CD4-positive, alpha-beta T cell treated with Interleukin-17A for 4 hours (primary cell): ENCODE results near the gene GALNT11.

Experiments
- DNase-seq: peaks from one replicate; pipeline ENCODE4 v3.0.0-alpha.2; 2020; ENCODE audit warnings: mixed read lengths

GALNT11 gene

DNA sequence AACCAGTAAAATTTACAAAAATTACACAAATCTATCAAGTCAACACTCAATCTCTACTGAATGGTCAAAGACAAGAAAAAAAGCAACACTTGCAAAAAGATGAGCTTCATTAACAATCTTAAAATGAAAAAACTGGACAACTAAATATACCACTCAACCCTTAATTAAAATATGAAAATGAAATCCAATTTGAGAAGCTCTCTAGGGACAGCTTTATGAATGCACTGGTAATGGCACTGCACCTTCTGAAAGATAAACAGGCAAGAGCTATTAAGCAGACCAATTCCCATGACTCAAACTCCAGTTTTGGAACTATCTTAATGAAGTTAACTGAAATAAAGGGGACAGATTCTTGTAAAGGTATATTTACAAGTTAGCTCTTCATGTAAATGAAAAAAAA lies 135.7 kb downstream of the GALNT11 start:
- no peak for DNase-seq

DNA sequence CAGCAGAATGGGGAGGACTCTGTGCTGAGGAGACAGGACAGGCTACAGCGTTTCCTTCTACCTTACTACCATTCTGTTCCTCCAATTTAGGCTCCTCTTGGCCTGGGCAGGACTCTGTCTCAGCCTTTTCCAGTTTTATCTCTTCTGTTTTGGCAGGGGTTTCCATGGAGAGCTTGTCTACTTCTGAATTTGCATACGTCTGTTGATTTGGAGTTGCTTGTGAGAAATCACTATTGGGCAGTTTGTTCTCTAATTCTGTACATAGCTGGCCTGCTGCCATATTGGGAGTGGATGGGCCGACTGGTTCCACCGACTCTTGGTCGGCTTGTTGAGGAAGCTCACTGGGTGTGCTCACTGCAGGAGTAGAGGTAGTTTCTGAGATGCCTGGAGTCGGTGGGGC lies 136.8 kb downstream of the GALNT11 start:
- DNase-seq: no peak
